Stimulated activated CD8-positive, alpha-beta memory T cell treated with anti-CD3 and anti-CD28 coated beads, Interleukin-12 subunit alpha, Interleukin-12 subunit beta, amount 100 ng/mL, for 4 hours (primary cell): ENCODE measurements around the gene RTN4R.
"Not testable (repeated sequence)": the region's sequence is repeated elsewhere in the genome, so short reads cannot be mapped to it uniquely, and the experiment has no call there.

ENCODE experiments used
- DNase-seq: peaks from one replicate; pipeline ENCODE4 v3.0.0-alpha.2; 2020; ENCODE audit warnings: low read depth

Gene RTN4R

GRCh38 chr22:20286784-20287423 lies 18.8 kb upstream of the RTN4R start:
- not testable (repeated sequence) for DNase-seq

- DNase-seq = not testable (repeated sequence)
Observed at GRCh38 chr22:20286312-20286660, 18.2 kb upstream of the RTN4R start.

GRCh38 chr22:20285473-20286311 lies 17.6 kb upstream of the RTN4R start:
- DNase-seq = peak; percentile 50

GRCh38 chr22:20284471-20285086 lies 16.5 kb upstream of the RTN4R start:
- no peak for DNase-seq

- DNase-seq = no peak
Observed at GRCh38 chr22:20283674-20284066, 15.6 kb upstream of the RTN4R start.

GRCh38 chr22:20282901-20283673 lies 15.0 kb upstream of the RTN4R start:
- DNase-seq = no peak

- no peak for DNase-seq
Observed at GRCh38 chr22:20281891-20282290, 13.8 kb upstream of the RTN4R start.

- DNase-seq = not testable (repeated sequence)
Observed at GRCh38 chr22:20281473-20281872, 13.4 kb upstream of the RTN4R start.

- no peak for DNase-seq
Observed at GRCh38 chr22:20280866-20281265, 12.7 kb upstream of the RTN4R start.

GRCh38 chr22:20280163-20280562 lies 12.0 kb upstream of the RTN4R start:
- not testable (repeated sequence) for DNase-seq

GRCh38 chr22:20279662-20280134 lies 11.6 kb upstream of the RTN4R start:
- DNase-seq = no peak

- not testable (repeated sequence) for DNase-seq
Observed at GRCh38 chr22:20278726-20279490, 10.8 kb upstream of the RTN4R start.

- DNase-seq = not testable (repeated sequence)
Observed at GRCh38 chr22:20277936-20278635, 10.0 kb upstream of the RTN4R start.

GRCh38 chr22:20276468-20276867 lies 8.3 kb upstream of the RTN4R start:
- no peak for DNase-seq

- no peak for DNase-seq
Observed at GRCh38 chr22:20275836-20276235, 7.7 kb upstream of the RTN4R start.

- DNase-seq = not testable (repeated sequence)
Observed at GRCh38 chr22:20275325-20275724, 7.2 kb upstream of the RTN4R start.

GRCh38 chr22:20274374-20274773 lies 6.3 kb upstream of the RTN4R start:
- DNase-seq = not testable (repeated sequence)

GRCh38 chr22:20273758-20274181 lies 5.7 kb upstream of the RTN4R start:
- DNase-seq = no peak

- DNase-seq = no peak
Observed at GRCh38 chr22:20272700-20273099, 4.6 kb upstream of the RTN4R start.

GRCh38 chr22:20272174-20272573 lies 4.1 kb upstream of the RTN4R start:
- DNase-seq = no peak
